GM12892 (cell line): Measurements from ENCODE around the gene SYPL1.

Source experiments
- DNase-seq: peaks from one replicate; pipeline ENCODE4 v3.0.0; 2011; ENCODE audit not compliant: insufficient read length
- FAIRE-seq: peaks from 2 replicates; lab custom pipeline; 2011; peaks lifted over from hg19 to GRCh38; lab: Jason Lieb, UNC
- POLR2A ChIP-seq: IDR thresholded peaks from 2 replicates; pipeline ENCODE4 v1.6.1; 2011; ENCODE audit warnings: low read depth, low read length, control low read depth
- POLR2AphosphoS5 ChIP-seq: IDR thresholded peaks from 2 replicates; pipeline ENCODE4 v1.6.1; 2011; ENCODE audit warnings: low read depth, low read length, control low read depth
- TAF1 ChIP-seq: IDR thresholded peaks from 2 replicates; pipeline ENCODE4 v1.6.1; 2011; ENCODE audit warnings: low read depth, mild to moderate bottlenecking, control low read depth, low read length, borderline replicate concordance

SYPL1 gene

DNA sequence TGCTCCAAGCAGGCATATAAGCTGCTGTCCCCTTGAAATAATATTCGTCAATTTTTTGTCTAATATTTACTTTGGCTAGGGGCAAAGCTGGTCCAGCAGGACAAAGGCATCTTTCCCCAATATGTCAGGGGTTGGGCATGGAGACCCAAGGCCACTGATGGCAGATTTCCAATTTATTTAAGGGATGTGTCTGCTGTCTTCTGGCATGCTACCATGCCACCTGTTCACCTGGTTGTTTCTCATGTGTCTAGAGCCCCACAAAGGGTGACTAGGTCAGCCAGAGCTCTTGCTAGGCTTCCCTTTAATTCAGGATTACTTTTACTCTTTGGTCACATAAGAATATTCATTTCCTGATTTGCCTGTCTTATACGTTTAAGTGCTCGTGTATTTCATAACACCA lies 22.1 kb upstream of the SYPL1 start:
- FAIRE-seq, result no peak
- TF ChIP-seq TAF1 (no peak), POLR2AphosphoS5 (no peak), POLR2A (no peak)

DNA sequence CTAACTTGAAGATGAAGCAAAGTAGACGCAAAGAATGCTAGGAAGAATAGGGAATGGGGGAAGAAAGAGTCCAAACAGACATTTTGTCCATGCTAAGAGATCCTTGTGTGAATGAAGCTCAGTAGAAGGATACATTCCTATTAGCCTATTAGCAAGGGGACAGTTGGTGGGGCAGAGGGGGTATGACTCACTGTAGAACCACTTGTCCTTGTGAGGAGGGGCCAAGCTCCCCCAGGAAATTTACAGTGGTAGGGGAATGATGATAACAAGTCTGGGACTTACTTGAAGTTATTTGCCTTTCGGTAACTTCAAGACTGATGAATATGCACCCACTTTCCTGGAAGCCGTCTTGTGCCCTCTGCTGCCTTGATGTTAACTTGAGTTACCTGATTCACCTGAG lies 17.2 kb upstream of the SYPL1 start:
- FAIRE-seq (no peak), DNase-seq (no peak)
- TF ChIP-seq TAF1 (no peak), POLR2AphosphoS5 (no peak), POLR2A (no peak)

More for the DNA sequence above, 22.1 kb upstream of the SYPL1 start:
- DNase-seq, result no peak

DNA sequence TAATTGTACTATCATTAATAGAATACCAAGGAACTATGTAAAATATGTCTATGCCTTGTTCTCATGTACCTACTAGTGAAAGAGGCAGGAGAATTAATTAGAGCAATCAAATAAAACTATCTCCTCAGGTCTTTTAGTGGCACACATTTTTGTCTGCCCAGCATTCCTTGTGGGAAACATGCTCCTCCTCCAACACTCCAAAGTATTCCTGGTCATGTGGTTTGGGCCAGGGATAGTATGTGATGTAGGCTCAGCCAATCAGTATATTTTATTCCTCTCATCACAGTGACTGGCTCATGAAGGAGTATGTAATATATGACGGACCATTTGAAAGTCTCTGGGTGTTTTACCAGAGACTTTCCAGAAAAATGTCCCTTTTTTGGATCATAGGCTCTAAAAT lies 16.7 kb upstream of the SYPL1 start:
- DNase-seq, result no peak
- no peak for FAIRE-seq

DNA sequence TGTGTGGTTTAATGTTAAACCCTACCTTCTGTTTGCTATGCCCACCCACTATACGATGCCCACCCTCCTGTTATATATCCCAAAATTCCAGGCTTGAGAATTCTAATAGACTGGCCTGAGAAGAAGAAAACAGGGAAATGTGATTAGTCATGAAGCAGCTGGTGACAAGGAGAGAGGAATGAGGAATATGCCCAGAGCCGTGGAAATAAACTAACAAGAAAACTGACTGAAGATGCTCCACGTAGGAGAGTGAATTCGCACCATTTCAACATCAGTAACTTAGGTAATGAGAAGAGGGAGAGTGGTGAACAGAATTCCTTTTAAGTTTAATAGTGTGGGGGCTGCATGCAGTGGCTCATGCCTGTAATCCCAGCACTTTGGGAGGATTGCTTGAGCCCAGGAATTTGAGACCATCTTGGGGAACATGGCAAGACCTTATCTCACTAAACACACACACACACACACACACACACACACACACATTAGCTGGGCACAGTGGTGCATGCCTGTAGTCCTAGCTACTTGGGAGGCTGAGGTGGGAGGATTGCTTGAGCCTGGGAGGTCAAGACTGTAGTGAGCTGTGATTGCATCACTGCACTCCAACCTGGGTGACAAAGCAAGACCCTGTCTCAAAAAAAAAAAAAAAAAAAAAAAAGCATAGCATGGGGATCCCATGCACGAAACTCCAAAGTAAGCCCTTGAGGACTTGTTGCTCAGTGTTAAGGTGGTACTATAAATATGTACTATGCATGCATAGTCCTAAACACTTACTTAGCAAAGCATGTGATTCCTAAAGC lies 16.1 kb upstream of the SYPL1 start:
- TF ChIP-seq POLR2A, result no peak
- no peak for TF ChIP-seq TAF1
- no peak for TF ChIP-seq POLR2AphosphoS5
- FAIRE-seq (no peak), DNase-seq (no peak)

More for the DNA sequence above, 16.7 kb upstream of the SYPL1 start:
- TF ChIP-seq POLR2A (no peak), POLR2AphosphoS5 (no peak), TAF1 (no peak)

DNA sequence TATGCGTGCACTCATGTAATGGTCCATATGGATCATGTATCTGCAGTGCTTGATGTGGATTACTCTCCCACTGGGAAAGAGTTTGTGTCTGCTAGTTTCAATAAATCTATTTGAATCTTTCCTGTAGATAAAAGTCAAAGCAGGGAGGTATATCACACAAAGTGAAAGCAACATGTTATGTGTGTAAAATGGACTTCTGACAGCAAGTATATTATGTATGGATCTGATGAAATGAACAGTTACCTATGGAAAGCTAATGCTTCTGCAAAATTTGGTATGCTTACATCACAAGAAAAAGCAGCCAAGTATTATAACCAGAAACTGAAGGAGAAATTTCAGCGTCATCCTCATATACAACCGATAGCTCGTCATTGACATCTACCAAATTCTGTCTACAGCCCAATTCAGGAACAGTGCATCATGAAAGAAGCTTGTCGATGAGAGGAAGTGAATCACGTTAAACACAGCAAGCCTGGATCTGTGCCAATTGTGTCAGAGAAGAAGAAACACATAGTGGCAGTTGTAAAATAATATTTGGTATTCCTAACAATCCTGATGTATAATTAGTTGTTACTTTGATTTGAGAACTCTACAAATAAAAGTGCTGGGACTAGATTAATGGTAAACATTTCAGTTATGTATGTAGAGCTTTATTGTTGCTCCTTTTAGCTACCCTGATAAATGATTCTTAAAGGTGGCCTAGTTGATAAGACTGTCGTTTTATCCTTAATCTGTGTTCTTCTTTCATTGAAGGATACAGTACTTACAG lies 14.2 kb upstream of the SYPL1 start:
- FAIRE-seq (no peak), DNase-seq (no peak)
- TF ChIP-seq TAF1 (no peak), POLR2AphosphoS5 (no peak), POLR2A (no peak)

DNA sequence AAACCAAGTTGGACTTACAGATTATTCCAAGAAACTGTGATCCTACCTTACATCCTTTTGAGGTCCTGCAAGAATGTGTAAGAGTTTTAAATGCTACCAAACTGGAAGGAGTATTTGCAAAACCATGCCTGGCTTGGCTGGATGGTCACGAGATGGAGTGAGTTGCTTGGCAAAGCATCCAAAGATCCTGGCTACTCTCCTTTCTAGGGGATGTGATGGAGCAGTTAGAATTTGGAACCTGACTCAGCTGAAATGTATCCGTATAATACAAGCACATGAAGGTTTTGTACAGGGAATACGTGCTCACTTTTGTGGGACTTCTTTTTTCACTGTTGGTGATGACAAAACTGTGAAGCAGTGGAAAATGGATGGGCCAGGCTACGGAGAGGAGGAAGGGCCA lies 13.3 kb upstream of the SYPL1 start:
- TF ChIP-seq POLR2A (no peak), TAF1 (no peak), POLR2AphosphoS5 (no peak)
- DNase-seq, result no peak
- FAIRE-seq, result no peak

DNA sequence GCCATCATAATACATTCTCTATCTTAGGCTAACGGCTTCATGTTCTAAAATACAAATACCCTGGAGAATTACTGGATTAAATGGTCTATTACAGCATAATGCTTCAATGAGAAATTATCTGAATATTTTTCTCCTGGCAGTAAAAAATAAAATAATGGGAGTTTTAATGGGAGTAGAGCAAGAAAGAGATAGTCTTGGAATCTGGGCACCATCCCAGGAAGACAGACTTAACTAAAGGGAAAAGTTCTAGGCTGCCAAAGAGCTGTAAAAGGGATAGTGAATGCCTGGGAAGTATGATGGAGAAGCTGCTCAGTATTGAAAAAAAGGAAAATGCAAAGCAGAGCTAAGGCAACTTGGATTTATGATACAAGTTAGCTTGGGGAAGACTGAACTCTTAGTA lies 12.1 kb upstream of the SYPL1 start:
- TF ChIP-seq TAF1 (no peak), POLR2AphosphoS5 (no peak), POLR2A (no peak)
- no peak for FAIRE-seq
- no peak for DNase-seq

DNA sequence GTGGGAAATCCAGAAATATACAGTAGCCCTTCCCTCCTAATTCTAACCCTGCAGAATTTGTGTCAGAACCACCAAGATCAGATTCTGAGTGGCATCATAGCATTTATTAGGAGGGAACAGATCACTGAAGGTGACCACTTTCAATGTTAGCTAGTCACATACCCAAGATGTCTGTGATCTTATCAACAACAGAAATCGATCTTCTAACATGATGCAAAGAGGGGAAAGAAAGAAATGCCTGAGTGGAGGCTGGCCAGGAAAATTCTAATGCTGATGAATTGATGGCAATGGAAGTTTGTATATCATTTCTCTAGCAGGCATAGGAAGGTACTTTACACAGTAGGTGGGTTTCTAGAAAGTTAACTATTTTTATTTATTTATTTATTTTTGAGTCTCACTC lies 10.6 kb upstream of the SYPL1 start:
- TF ChIP-seq POLR2AphosphoS5, result no peak
- TF ChIP-seq POLR2A, result no peak
- TF ChIP-seq TAF1, result no peak
- FAIRE-seq (no peak), DNase-seq (no peak)

DNA sequence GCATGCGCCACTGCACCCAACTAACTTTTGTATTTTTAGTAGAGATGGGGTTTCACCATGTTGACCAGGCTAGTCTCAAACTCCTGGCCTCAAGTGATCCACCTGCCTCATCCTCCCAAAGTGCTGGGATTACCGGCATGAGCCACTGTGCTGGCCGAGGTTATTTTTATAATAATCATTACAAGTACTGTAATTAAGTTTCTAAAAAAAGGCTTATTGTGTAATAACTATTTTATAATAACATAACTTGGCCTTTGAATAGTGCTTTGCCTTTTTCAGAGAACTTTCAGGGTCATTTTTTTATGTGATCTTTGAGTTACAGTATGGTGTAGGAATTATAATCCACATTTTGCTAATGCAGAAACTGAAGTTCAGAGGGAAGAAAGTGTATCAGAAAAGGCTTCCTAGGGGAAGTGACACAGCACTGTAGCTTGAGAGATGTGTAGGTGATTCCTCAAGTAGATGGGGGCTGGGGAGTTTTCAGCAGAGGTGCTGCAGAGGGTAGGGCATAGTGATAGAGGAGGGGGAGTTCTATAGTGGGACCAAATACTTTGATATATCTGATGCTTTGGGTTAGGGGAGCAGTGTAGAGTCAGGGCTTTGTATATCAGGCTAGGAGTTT lies 9.2 kb upstream of the SYPL1 start:
- FAIRE-seq, result no peak
- no peak for TF ChIP-seq POLR2A
- no peak for TF ChIP-seq POLR2AphosphoS5
- TF ChIP-seq TAF1, result no peak
- no peak for DNase-seq

DNA sequence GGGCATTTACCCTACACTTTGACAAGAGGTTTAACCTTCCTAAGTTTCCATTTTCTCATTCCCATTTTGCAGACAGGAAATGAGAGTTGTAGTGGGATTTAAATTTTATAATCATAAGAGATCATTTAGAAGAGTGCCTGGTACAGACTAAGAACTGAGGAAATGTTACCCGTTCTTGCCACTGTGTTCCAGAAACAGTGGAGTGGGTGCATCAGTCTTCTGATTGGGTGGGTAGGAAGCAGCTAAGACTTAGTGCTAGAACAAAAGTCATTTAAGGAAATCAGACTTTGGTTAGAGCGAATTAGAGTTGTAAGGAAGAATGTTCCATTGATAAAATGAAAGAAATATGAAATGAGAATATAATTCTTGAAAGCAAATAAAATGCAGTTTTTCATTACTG lies 8.4 kb upstream of the SYPL1 start:
- no peak for TF ChIP-seq POLR2AphosphoS5
- TF ChIP-seq POLR2A, result no peak
- no peak for TF ChIP-seq TAF1
- DNase-seq (no peak), FAIRE-seq (no peak)

DNA sequence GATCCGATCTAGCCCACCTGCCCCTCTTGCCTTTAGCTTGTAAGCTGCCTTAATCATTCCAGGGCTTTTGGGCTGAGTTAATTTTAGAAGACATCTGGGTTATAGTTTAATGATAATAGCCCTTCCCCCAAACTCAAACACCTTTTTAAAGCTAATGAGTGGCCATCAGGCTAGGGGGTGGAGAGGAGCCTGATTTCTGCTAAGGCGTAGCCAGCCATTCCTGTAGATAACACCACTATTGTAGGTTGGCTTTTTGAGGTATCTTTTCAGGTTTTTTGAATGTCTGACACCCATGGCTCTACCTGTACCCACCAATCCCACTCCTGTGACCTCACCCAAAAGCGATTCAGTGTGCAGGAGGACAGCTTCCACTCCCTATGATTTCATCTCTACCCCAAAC lies 7.6 kb upstream of the SYPL1 start:
- TF ChIP-seq TAF1, result no peak
- TF ChIP-seq POLR2A, result no peak
- no peak for TF ChIP-seq POLR2AphosphoS5
- no peak for DNase-seq
- no peak for FAIRE-seq
